T-cell (primary cell): Measurements from ENCODE around the gene TFAP2D. TPM values are rescaled to one million over a fixed set of nuclear protein-coding genes. Genes with fewer than 3 reads are reported as not detected.

Experiments used
- ATAC-seq, 4 experiments: fragments of 200-7000 bp in 3 of 4; fragments of 150-1000 bp in 1 of 4; cut with Tn5 transposase; replicated peaks in 1 of 4; 1 replicate in 3 of 4; 2 replicates in 1 of 4; pipeline ENCODE4 v1.10.0; 2021; ENCODE audit warnings: moderate library complexity in 3 of 4, mild to moderate bottlenecking in 2 of 4, moderate number of reproducible peaks in 1 of 4
- CTCF ChIA-PET, 2 donors: fragments of 300-600 bp; sonication (Branson Sonifier 250); formaldehyde crosslinking; loops; one replicate each; lab custom pipeline; 2022; ENCODE audit warnings: antibody characterized with exemption in 2 of 2; lab: Charles Lee
- POLR2A ChIA-PET, 2 donors: fragments of 300-600 bp; sonication (Branson Sonifier 250); formaldehyde crosslinking; loops; one replicate each; lab custom pipeline; 2022; ENCODE audit warnings: antibody characterized with exemption in 2 of 2; lab: Charles Lee
- DNase-seq, 35 experiments: peaks; one replicate each; pipeline versions ENCODE4 v3.0.0 to v3.0.0-alpha.2; 2013 to 2023
- H3K27ac ChIP-seq: one replicate; pipeline ENCODE4 v1.5.1; 2013; ENCODE audit warnings: low read length
- H3K27me3 ChIP-seq, 2 experiments: replicated peaks in 1 of 2; 1 replicate in 1 of 2; 2 replicates in 1 of 2; pipeline versions ENCODE4 v1.6.1 to v1.7.0; 2013; ENCODE audit warnings: low read length in 1 of 2, mixed read lengths in 1 of 2; ENCODE audit not compliant: control insufficient read depth in 2 of 2, insufficient read depth in 2 of 2; ENCODE audit errors: extremely low read depth in 1 of 2
- H3K36me3 ChIP-seq, 2 donors: 1 replicate in 1 of 2; 2 replicates in 1 of 2; pipeline versions ENCODE4 v1.6.1 to v1.7.0; 2013; ENCODE audit warnings: low read length in 1 of 2; ENCODE audit not compliant: control insufficient read depth in 2 of 2, insufficient read depth in 1 of 2; ENCODE audit errors: extremely low read depth in 1 of 2
- H3K4me1 ChIP-seq, 2 experiments: 1 replicate in 1 of 2; 2 replicates in 1 of 2; pipeline versions ENCODE4 v1.6.1 to v1.7.0; 2013; ENCODE audit warnings: low read length in 2 of 2, mixed read lengths in 1 of 2; ENCODE audit not compliant: insufficient read depth in 2 of 2, control insufficient read depth in 1 of 2; ENCODE audit errors: extremely low read depth in 1 of 2
- H3K4me3 ChIP-seq, 2 donors: 1 replicate in 1 of 2; 2 replicates in 1 of 2; pipeline versions ENCODE4 v1.5.1 to v1.7.0; 2013; ENCODE audit warnings: mild to moderate bottlenecking in 2 of 2, low read length in 1 of 2, moderate library complexity in 1 of 2; ENCODE audit not compliant: control insufficient read depth in 1 of 2; ENCODE audit errors: extremely low read depth in 1 of 2
- H3K9me3 ChIP-seq: 2 replicates; pipeline ENCODE4 v1.7.0; 2013
- H3K27ac Mint-ChIP-seq, 2 donors: one replicate each; pipeline ENCODE4 v1.8.0; 2020 to 2021; ENCODE audit warnings: mild to moderate bottlenecking in 2 of 2, mixed read lengths in 2 of 2
- H3K27me3 Mint-ChIP-seq, 2 donors: one replicate each; pipeline ENCODE4 v1.8.0; 2021 to 2022; ENCODE audit warnings: mixed read lengths in 2 of 2
- H3K36me3 Mint-ChIP-seq: one replicate; pipeline ENCODE4 v1.8.0; 2021; ENCODE audit warnings: mixed read lengths
- H3K4me1 Mint-ChIP-seq, 3 donors: one replicate each; pipeline ENCODE4 v1.8.0; 2020 to 2022; ENCODE audit warnings: mixed read lengths in 3 of 3, mild to moderate bottlenecking in 1 of 3
- H3K4me3 Mint-ChIP-seq, 3 donors: one replicate each; pipeline ENCODE4 v1.8.0; 2020 to 2022; ENCODE audit warnings: mild to moderate bottlenecking in 3 of 3, mixed read lengths in 3 of 3, moderate library complexity in 3 of 3
- H3K9me3 Mint-ChIP-seq, 3 donors: one replicate each; pipeline ENCODE4 v1.8.0; 2020 to 2022; ENCODE audit warnings: mixed read lengths in 3 of 3
- WGBS: methylation state at CpG from one replicate; pipeline ENCODE4 v1.1.5; 2013; ENCODE audit warnings: missing lambda C conversion rate; ENCODE audit not compliant: insufficient coverage; 5-methylcytosine and 5-hydroxymethylcytosine counted together
- total RNA-seq, 35 experiments: library from RNA in 6 of 35; stranded (reverse) in 6 of 35; fragments of 120-200 nt in 1 of 35; gene quantifications; one replicate each; pipeline versions ENCODE4 v1.2.1 to v1.2.4 and lab custom pipeline; 2013 to 2026

The TFAP2D gene
- total RNA-seq (not detected), total RNA-seq (lab: John Stamatoyannopoulos, UW) (0 reads per million in 29 experiments)
- total RNA-seq (2013), result not detected

DNA sequence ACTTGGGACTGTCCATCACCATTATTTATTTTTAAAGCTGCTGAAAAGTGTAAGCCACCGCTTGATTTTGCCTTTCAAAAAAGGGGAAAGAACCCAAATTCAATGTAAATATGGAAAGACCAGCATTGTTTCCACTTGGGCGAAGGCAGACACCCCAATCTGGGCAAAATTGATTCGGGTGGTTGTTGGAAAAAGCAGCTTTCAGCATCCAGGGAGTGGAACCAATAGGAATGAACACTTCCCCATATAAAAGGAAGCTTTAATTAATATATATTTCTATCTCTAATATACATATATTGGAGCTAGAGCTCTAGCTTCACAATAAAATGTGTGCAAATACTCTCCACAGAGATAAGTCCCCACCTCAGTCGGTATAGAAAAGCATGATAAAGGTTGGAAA is at the start of gene TFAP2D:
Gene TFAP2D (plus strand): TSS at position 301 of the 400 bp plus-strand sequence. CDS start 530 bp downstream, outside the sequence.
- CTCF ChIA-PET, result no interaction called here
- Mint-ChIP-seq H3K27ac (no peak within 1 kb of the TSS), H3K36me3 (no peaks in the 10 kb centered on the region), H3K4me1 (no peaks in the 10 kb centered on the region), H3K4me3 (no peak within 1 kb of the TSS), H3K9me3 (peaks cover 1 to 4% (median 1%) of the 10 kb centered on the region in 3 donors), H3K27me3 (peaks cover 57 to 83% of the 10 kb centered on the region in 2 donors)
- POLR2A ChIA-PET, result interaction anchor here in 1 of 2 donors (0.7 kb wide), 1 partner anchor 264 kb away, joined by 3 read pairs; no protein-coding TSS in a partner anchor
- ATAC-seq (no peak), DNase-seq (no peak)
- no peak within 1 kb of the TSS for H3K27ac ChIP-seq
- no peak within 1 kb of the TSS for H3K4me3 ChIP-seq
- no peaks in the 10 kb centered on the region for H3K9me3 ChIP-seq
- no peaks in the 10 kb centered on the region for H3K4me1 ChIP-seq
- peaks cover 23 to 38% of the 10 kb centered on the region in 2 experiments for H3K27me3 ChIP-seq
- WGBS, result no CpG with 5 or more reads among the region's 4 CpGs
- H3K36me3 ChIP-seq, result no peaks in the 10 kb centered on the region

DNA sequence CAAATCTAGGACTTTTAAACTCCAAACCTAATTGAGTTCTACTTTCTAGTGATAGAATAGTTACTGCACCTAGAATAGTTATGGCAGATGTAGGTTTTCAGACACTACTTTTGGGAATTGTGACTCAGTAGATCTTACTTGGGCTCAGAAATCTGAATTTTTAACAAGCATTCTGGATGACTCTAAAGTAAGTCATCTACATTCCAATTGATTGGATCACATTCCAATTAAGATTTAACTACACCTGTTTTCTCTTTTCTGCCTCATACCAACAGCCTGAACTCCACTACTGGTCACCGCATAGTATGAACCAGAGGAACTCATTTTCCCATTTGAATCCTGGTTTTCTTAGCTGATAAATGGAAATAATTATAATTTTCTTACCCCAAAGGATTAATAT is 49.5 kb upstream of the TFAP2D start:
- Mint-ChIP-seq H3K9me3 (peaks cover 4 to 17% (median 4%) of the 10 kb centered on the region in 3 donors), H3K4me1 (no peaks in the 10 kb centered on the region), H3K27ac (no peak overlapping the region), H3K36me3 (no peaks in the 10 kb centered on the region), H3K4me3 (no peak overlapping the region), H3K27me3 (no peaks in the 10 kb centered on the region)
- ChIA-PET POLR2A (no interaction called here), CTCF (interaction anchor here in 1 of 2 donors (0.6 kb wide), 1 partner anchor 60 kb away, joined by 3 read pairs; no protein-coding TSS in a partner anchor)
- no peaks in the 10 kb centered on the region for H3K9me3 ChIP-seq
- H3K27me3 ChIP-seq, result no peaks in the 10 kb centered on the region
- no peak for ATAC-seq
- WGBS, result no CpG with 5 or more reads among the region's 1 CpG
- no peaks in the 10 kb centered on the region for H3K36me3 ChIP-seq
- H3K4me3 ChIP-seq, result no peak overlapping the region
- H3K4me1 ChIP-seq, result no peaks in the 10 kb centered on the region
- H3K27ac ChIP-seq, result no peak overlapping the region
- no peak for DNase-seq

DNA sequence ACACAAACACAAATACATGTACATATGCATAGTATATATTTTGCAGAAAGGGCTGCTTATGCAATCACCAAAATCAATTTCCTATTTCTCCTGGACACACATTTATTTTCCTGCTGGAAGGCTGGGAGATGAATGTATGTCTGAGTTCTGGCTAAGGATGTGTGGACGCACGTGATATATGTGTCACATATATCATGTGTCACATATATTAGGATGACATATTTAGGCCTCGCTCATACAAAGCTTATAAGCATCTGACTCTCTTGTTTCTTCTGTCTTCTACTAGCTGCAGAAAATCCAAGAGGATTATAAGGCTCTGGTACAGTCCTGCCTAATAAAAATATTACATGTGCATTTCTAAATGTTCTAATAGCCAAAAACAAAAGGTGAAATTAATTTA is 47.2 kb upstream of the TFAP2D start:
- no peak overlapping the region for H3K27ac ChIP-seq
- ATAC-seq, result no peak
- H3K4me3 ChIP-seq, result no peak overlapping the region
- H3K27me3 Mint-ChIP-seq, result no peaks in the 10 kb centered on the region
- ChIA-PET CTCF (no interaction called here), POLR2A (no interaction called here)
- no peaks in the 10 kb centered on the region for H3K9me3 ChIP-seq
- H3K4me1 ChIP-seq, result no peaks in the 10 kb centered on the region
- no peaks in the 10 kb centered on the region for H3K4me1 Mint-ChIP-seq
- no peak overlapping the region for H3K27ac Mint-ChIP-seq
- WGBS, result no CpG with 5 or more reads among the region's 3 CpGs
- DNase-seq, result no peak
- H3K36me3 ChIP-seq, result no peaks in the 10 kb centered on the region
- H3K9me3 Mint-ChIP-seq, result peaks cover 3 to 16% (median 4%) of the 10 kb centered on the region in 3 donors
- H3K36me3 Mint-ChIP-seq, result no peaks in the 10 kb centered on the region
- no peaks in the 10 kb centered on the region for H3K27me3 ChIP-seq
- H3K4me3 Mint-ChIP-seq, result no peak overlapping the region

DNA sequence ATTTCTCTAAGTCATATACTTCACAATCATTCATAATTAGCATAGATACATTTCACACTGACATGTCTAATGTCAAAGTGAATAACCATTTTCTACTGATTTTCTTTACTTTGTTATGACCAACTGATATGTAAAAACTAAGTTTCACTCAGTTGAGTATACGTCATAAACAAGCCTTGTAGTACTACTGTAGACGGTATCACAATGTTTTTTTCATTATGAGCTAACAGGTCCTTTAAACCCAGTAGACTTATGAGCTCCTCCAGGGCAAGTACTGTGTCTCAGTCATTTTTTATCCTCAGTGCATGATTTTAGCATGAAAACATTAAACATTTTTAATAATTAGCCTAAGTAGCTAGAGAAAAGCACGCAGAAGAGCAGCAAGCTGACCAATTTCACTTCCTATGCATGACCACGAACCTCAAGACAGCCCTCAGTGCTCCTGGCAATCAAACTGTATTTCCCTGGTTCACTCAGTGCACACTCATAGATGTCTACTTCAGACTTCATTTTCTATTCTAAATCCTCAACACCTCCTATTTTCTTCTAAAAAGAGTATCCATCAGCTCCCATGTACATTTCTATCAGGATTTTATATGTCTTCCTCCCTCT is 32.0 kb upstream of the TFAP2D start:
- no peaks in the 10 kb centered on the region for H3K36me3 ChIP-seq
- DNase-seq (no peak), ATAC-seq (no peak)
- CTCF ChIA-PET, result no interaction called here
- WGBS, result 75% methylated on average over 3 of the region's 4 CpGs
- no peaks in the 10 kb centered on the region for H3K9me3 ChIP-seq
- H3K4me3 Mint-ChIP-seq, result no peak overlapping the region
- no peak overlapping the region for H3K27ac ChIP-seq
- no peaks in the 10 kb centered on the region for H3K36me3 Mint-ChIP-seq
- peaks cover 3 to 12% (median 11%) of the 10 kb centered on the region in 3 donors for H3K9me3 Mint-ChIP-seq
- H3K4me3 ChIP-seq, result no peak overlapping the region
- POLR2A ChIA-PET, result no interaction called here
- H3K27me3 Mint-ChIP-seq, result no peaks in the 10 kb centered on the region
- no peaks in the 10 kb centered on the region for H3K4me1 ChIP-seq
- H3K4me1 Mint-ChIP-seq, result no peaks in the 10 kb centered on the region
- H3K27ac Mint-ChIP-seq, result no peak overlapping the region
- H3K27me3 ChIP-seq, result no peaks in the 10 kb centered on the region

DNA sequence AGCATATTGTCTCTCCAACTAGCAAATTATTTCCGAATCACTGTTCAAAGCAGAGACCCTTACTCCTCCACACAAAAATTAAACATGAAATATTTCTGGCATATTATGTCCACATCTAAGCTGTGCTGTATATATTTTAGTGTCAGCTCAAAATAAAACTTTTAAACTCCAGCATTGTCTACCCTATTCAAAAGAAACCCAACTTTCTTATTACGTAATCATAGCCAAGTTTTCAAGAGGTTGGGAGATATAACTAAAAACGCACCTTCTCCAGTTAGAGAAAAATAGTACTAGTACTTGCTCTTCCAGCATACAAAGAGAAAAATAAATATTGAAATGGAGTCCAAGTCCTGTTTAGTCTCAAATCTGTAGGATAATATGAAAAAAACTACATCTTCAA is 24.1 kb upstream of the TFAP2D start:
- Mint-ChIP-seq H3K4me3 (no peak overlapping the region), H3K9me3 (peaks cover 4 to 8% (median 5%) of the 10 kb centered on the region in 3 donors), H3K27me3 (no peaks in the 10 kb centered on the region), H3K27ac (no peak overlapping the region), H3K36me3 (no peaks in the 10 kb centered on the region), H3K4me1 (no peaks in the 10 kb centered on the region)
- no peaks in the 10 kb centered on the region for H3K9me3 ChIP-seq
- no peaks in the 10 kb centered on the region for H3K4me1 ChIP-seq
- WGBS, result no CpG with 5 or more reads among the region's 3 CpGs
- no peak overlapping the region for H3K27ac ChIP-seq
- H3K4me3 ChIP-seq, result no peak overlapping the region
- no peaks in the 10 kb centered on the region for H3K27me3 ChIP-seq
- ATAC-seq (no peak), DNase-seq (no peak)
- CTCF ChIA-PET, result no interaction called here
- no peaks in the 10 kb centered on the region for H3K36me3 ChIP-seq
- POLR2A ChIA-PET, result no interaction called here

DNA sequence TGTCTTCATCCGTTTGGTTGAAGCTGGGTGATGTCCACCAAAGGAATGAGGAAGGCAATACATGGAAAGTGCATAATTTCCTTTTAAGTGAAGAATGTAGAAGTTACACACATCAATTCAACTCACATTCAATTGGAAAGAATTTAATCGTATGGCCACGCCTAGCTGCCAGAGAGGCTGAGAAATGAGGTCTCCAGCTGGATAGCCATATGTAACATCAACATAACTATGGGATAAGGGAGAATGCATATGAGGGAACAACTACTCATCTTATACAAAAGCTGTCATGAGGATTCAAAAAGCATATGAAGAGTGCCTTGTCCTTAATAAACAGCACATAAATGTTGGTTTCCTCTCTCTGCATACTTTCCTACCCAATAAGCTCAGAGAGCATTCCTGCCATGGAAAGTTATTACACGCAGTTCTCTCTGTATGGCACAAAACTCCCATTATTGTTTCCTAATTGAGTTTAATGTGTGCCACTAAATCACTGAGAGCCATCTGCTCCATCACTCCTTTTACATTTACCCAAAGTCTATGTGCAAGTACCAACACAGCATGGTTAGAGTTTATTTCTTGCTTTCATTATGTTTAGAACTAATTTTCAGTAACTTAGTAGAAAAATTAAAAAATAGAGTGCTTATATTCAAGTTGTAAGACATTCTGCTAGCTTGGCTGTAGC is 21.4 kb upstream of the TFAP2D start:
- no peaks in the 10 kb centered on the region for H3K4me1 Mint-ChIP-seq

More for the DNA sequence above, 21.4 kb upstream of the TFAP2D start:
- Histone ChIP-seq H3K4me1 (no peaks in the 10 kb centered on the region), H3K36me3 (no peaks in the 10 kb centered on the region), H3K4me3 (no peak overlapping the region), H3K27me3 (no peaks in the 10 kb centered on the region), H3K27ac (no peak overlapping the region), H3K9me3 (no peaks in the 10 kb centered on the region)
- no peaks in the 10 kb centered on the region for H3K27me3 Mint-ChIP-seq
- ChIA-PET POLR2A (no interaction called here), CTCF (no interaction called here)
- DNase-seq (no peak), ATAC-seq (no peak)
- no CpG with 5 or more reads among the region's 4 CpGs for WGBS
- H3K9me3 Mint-ChIP-seq, result peaks cover 0 to 9% (median 8%) of the 10 kb centered on the region in 3 donors
- H3K4me3 Mint-ChIP-seq, result no peak overlapping the region
- no peaks in the 10 kb centered on the region for H3K36me3 Mint-ChIP-seq
- H3K27ac Mint-ChIP-seq, result no peak overlapping the region
